Activated effector memory CD4-positive, alpha-beta T cell treated with Interleukin-2 at 50 U/mL for 16 hours (primary cell): ENCODE measurements around the gene TNK1.

Source experiments
- DNase-seq: peaks from one replicate; pipeline ENCODE4 v3.0.0-alpha.2; 2020

TNK1 gene

DNA sequence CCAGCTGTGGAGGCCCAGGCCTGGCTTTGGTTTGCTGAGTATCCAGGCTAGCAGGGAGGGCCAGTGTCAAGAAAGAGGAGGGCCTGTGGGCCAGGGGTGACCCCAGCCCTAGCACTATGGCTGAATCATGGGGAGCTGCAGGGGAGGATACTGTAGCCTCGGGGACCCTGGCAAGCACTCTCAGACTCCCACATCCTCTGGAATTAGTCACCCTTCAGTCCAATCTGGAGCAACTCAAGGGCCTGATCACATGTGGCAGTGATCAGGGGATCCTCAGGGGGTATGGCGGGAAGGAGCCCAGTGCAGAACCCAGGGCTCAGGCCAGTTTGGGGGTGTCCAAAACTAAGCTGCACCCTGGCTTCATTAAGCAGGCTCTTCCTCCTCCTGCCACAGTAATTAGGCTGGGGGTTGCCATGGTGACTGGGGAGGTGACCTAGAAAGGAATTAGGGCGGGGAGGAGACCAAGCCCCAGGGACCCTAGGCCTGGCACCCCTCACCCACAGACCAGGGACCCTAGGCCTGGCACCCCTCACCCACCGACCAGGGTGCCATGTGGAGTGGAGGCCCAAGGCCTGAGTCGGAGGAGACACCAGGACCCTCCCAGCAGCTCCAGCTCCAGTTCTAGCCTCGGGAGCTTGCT is 32.6 kb downstream of the TNK1 start:
- no peak for DNase-seq

DNA sequence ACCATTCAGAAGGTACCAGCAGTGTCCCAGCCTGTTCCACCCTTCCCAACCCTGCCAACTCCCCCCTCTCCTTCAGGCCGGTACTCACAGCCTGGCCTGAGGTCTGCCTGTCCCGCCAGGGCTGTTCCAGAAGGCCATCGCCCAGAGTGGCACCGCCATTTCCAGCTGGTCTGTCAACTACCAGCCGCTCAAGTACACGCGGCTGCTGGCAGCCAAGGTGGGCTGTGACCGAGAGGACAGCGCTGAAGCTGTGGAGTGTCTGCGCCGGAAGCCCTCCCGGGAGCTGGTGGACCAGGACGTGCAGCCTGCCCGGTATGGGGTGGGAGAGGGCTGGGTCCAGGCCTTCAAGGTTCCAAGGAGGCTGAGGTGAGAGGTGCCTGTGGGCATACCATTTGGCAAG is 33.9 kb downstream of the TNK1 start:
- DNase-seq = no peak

- DNase-seq = no peak
Measured at GRCh38 chr17:7415784-7416183, 34.9 kb downstream of the TNK1 start.

GRCh38 chr17:7416323-7416722 is 35.4 kb downstream of the TNK1 start:
- DNase-seq = no peak

DNA sequence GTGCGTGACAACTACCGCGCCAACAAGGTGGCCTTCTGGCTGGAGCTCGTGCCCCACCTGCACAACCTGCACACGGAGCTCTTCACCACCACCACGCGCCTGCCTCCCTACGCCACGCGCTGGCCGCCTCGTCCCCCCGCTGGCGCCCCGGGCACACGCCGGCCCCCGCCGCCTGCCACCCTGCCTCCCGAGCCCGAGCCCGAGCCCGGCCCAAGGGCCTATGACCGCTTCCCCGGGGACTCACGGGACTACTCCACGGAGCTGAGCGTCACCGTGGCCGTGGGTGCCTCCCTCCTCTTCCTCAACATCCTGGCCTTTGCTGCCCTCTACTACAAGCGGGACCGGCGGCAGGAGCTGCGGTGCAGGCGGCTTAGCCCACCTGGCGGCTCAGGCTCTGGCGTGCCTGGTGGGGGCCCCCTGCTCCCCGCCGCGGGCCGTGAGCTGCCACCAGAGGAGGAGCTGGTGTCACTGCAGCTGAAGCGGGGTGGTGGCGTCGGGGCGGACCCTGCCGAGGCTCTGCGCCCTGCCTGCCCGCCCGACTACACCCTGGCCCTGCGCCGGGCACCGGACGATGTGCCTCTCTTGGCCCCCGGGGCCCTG is 36.3 kb downstream of the TNK1 start:
- DNase-seq = no peak

DNA sequence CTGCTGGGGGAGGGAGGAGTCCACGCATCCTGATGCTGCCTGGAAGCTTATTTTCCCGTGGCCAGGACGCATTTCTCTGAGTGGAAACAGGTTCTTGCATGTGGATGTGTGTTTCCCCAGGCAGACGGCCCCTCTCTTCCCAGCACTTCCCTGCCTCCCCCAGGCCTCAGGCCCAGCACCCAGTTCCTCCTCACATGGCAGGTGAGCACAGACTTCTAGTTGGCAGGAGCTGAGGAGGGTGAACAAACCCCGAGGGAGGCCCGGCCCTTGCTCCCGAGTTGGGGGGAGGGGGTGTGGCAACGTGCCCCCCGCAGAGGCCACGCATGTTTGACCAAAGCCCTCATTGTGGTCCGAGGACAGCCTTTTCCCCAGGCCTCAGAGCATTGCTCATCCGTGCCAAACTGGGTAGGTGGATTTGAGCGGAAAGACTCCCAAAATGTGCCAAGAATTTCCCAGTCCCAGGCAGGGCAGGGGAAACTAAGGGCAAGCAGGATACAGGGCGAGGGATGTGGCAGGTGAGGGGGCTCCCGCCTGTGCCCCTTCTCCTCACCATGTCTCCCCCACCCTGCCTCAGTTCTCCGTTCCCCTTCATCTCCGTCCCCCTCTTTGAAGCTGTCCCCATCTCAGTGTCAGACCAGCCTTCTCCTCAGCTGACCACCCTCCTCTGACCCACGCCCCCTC is 37.7 kb downstream of the TNK1 start:
- no peak for DNase-seq

GRCh38 chr17:7419819-7420610 is 39.1 kb downstream of the TNK1 start, which contains the start of gene SPEM1:
Gene SPEM1 (plus strand): TSS chr17:7420324. CDS start chr17:7420385, 61 bp downstream.
- DNase-seq = no peak

DNA sequence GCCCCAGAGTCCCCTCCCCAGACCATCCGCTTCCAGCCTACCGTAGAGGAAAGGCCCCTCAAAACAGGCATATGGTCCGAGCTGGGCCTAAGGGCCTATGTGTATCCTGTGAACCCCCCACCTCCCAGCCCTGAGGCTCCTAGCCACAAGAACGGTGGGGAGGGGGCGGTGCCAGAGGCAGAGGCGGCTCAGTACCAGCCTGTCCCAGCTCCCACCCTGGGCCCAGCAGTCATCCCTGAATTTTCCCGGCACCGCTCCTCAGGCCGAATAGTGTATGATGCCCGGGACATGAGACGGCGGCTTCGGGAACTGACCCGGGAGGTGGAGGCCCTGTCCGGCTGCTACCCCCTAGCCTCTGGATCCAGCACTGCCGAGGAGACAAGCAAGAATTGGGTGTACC is 40.3 kb downstream of the TNK1 start:
- DNase-seq = no peak

- DNase-seq = no peak
Measured at GRCh38 chr17:7423679-7424078, 42.8 kb downstream of the TNK1 start.

DNA sequence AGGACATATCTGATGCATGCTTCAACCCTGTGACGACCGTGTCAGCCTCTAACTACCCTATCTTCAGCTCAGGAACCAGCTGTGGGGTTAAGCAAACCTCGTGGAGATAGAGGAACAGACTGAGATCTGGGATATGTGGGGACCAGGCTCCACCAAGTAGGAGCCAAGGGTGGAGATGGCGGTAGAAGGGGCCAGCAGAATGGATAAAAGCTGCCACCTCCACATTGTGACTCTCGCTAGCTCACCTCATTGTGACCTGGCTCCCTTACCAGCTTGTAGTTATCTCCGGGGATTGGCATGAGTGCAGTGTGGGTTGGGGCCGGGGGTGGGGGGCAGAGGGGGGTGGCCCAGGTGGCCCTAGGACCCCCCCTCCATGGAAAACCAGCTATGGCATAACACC is 44.4 kb downstream of the TNK1 start, which contains the start of gene SPEM2:
Gene SPEM2 (plus strand): TSS at position 301 of the 400 bp plus-strand sequence. CDS start 73 bp downstream, at position 374.
- DNase-seq = no peak

GRCh38 chr17:7425756-7426155 is 44.9 kb downstream of the TNK1 start:
- no peak for DNase-seq

GRCh38 chr17:7426203-7426863 is 45.4 kb downstream of the TNK1 start:
- no peak for DNase-seq

- DNase-seq = no peak
Measured at GRCh38 chr17:7426896-7427489, 46.1 kb downstream of the TNK1 start.

- DNase-seq = no peak
Measured at GRCh38 chr17:7427549-7427948, 46.7 kb downstream of the TNK1 start.

- DNase-seq = no peak
Measured at GRCh38 chr17:7428557-7428956, 47.7 kb downstream of the TNK1 start, which contains the start of gene SPEM3. Gene SPEM3 (plus strand): TSS chr17:7428857. CDS start chr17:7428903, 46 bp downstream.

- DNase-seq = no peak
Measured at GRCh38 chr17:7429722-7430121, 48.8 kb downstream of the TNK1 start.

DNA sequence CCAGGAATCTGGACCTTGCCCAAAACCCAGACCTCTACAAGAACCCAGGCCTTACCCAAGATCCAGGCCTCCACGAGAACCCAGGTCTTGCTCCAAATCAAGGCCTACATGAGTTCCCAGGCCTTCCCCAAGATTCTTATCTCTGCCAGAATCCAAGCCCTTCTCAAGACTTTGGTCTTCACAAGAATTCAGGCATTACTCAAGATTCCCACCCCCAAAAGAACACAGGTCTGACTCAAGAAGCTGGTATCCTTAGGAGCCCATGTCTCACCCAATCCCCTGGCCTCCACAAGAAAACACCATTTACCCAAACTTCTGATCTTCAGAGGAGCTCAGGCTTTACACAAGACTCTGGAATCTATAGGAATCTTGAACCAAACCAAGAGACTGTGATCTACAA is 50.3 kb downstream of the TNK1 start:
- no peak for DNase-seq

GRCh38 chr17:7432296-7432695 is 51.4 kb downstream of the TNK1 start:
- DNase-seq = no peak

GRCh38 chr17:7435676-7436555 is 55.0 kb downstream of the TNK1 start:
- peak; percentile 59 for DNase-seq

- DNase-seq = peak; percentile 73
Measured at GRCh38 chr17:7436556-7437368, 55.9 kb downstream of the TNK1 start.
